Measurements from ENCODE around the gene MCF2L. TPM values are rescaled to one million over a fixed set of nuclear protein-coding genes. Genes with fewer than 3 reads are reported as not detected.

Gene MCF2L
- total RNA-seq, 1 experiment from 2014 or later: 5.9 TPM

- no peaks in the 10 kb centered on the region for H3K27me3 ChIP-seq (ENCODE audit: low read length)
- H4K20me1 ChIP-seq (ENCODE audit: low read length): no peaks in the 10 kb centered on the region
- peak overlapping the region; percentile 76 for H2AFZ ChIP-seq (ENCODE audit: low read length)
- intact Hi-C loops (cut with micrococcal nuclease): loop anchor here (5.0 kb wide), 1 partner anchor 44 kb away; no protein-coding TSS in a partner anchor
- H3K4me2 ChIP-seq (ENCODE audit: low read length): peak overlapping the region; percentile 88
- no peaks in the 10 kb centered on the region for H3K36me3 ChIP-seq (ENCODE audit: low read depth, low read length)
- H3K9me2 ChIP-seq (replicated peaks; ENCODE audit: low read length): no peaks in the 10 kb centered on the region
- TF ChIP-seq EZH2 (IDR thresholded peaks at IDR 0.05; ENCODE audit: low read length, unreplicated experiment) (no peak), EZH2phosphoT487 (IDR thresholded peaks at IDR 0.05; ENCODE audit: borderline replicate concordance, low read length) (no peak), CTCF (conservative IDR thresholded peaks at IDR 0.05; ENCODE audit: low read depth, low read length) (peak; percentile 80)
- CTCF ChIA-PET: interaction anchor here (0.6 to 2.0 kb wide), 3 partner anchors 11 to 577 kb away, joined by 4 to 6 read pairs (median 4); no protein-coding TSS in a partner anchor
- DNase-seq (peak; percentile 80), ATAC-seq (peak; percentile 95)
- H3K27ac ChIP-seq (ENCODE audit: low read length): peak overlapping the region; percentile 14; the same call in 1 of the 2 replicates
- peaks cover 5% of the 10 kb centered on the region for H3K4me1 ChIP-seq (ENCODE audit: insufficient read depth, low read length)
- no TSS peak for BruUV-seq (replicated peaks)
- peak overlapping the region; percentile 66 for H3K4me3 ChIP-seq (ENCODE audit: low read length)
- H3K79me2 ChIP-seq (ENCODE audit: low read length): no peaks in the 10 kb centered on the region
- no peaks in the 10 kb centered on the region for H3K9me3 ChIP-seq (ENCODE audit: low read length)
- no peaks in the 10 kb centered on the region for H3F3A ChIP-seq (ENCODE audit: low read length, unreplicated experiment)
- POLR2A ChIA-PET (ENCODE audit: unreplicated experiment): interaction anchor here (0.7 kb wide), 1 partner anchor 206 kb away, joined by 3 read pairs; no protein-coding TSS in a partner anchor
- 0 out of 2 replicates have a peak overlapping the region, but pooled peaks have one; percentile 8 for H3K9ac ChIP-seq (ENCODE audit: low read length)
These were observed 37.7 kb upstream of the MCF2L start for GRCh38 chr13:112931028-112931934.

- H3K9me2 ChIP-seq (replicated peaks; ENCODE audit: low read length): no peaks in the 10 kb centered on the region
- H3K4me1 ChIP-seq (ENCODE audit: insufficient read depth, low read length): peaks cover 5% of the 10 kb centered on the region
- H3K4me2 ChIP-seq (ENCODE audit: low read length): no peak overlapping the region
- ChIA-PET POLR2A (ENCODE audit: unreplicated experiment) (no interaction called here), CTCF (no interaction called here)
- intact Hi-C loops (cut with micrococcal nuclease): loop anchor here (5.0 kb wide), 1 partner anchor 46 kb away; no protein-coding TSS in a partner anchor
- H3K4me3 ChIP-seq (ENCODE audit: low read length): no peak overlapping the region
- no peaks in the 10 kb centered on the region for H3K79me2 ChIP-seq (ENCODE audit: low read length)
- no peaks in the 10 kb centered on the region for H3K9me3 ChIP-seq (ENCODE audit: low read length)
- DNase-seq: no peak
- no peak overlapping the region for H3K27ac ChIP-seq (ENCODE audit: low read length)
- H3K9ac ChIP-seq (ENCODE audit: low read length): no peak overlapping the region
- ATAC-seq: no peak
- no peaks in the 10 kb centered on the region for H3K27me3 ChIP-seq (ENCODE audit: low read length)
- no peaks in the 10 kb centered on the region for H3K36me3 ChIP-seq (ENCODE audit: low read depth, low read length)
- no peaks in the 10 kb centered on the region for H4K20me1 ChIP-seq (ENCODE audit: low read length)
- TF ChIP-seq EZH2 (IDR thresholded peaks at IDR 0.05; ENCODE audit: low read length, unreplicated experiment) (no peak), EZH2phosphoT487 (IDR thresholded peaks at IDR 0.05; ENCODE audit: borderline replicate concordance, low read length) (no peak)
- no peaks in the 10 kb centered on the region for H3F3A ChIP-seq (ENCODE audit: low read length, unreplicated experiment)
- no TSS peak for BruUV-seq (replicated peaks)
- H2AFZ ChIP-seq (ENCODE audit: low read length): no peak overlapping the region
These were observed 36.0 kb upstream of the MCF2L start for GRCh38 chr13:112932971-112933370.

- no peaks in the 10 kb centered on the region for H3K36me3 ChIP-seq (ENCODE audit: low read depth, low read length)
- POLR2A ChIA-PET (ENCODE audit: unreplicated experiment): no interaction called here
- H3F3A ChIP-seq (ENCODE audit: low read length, unreplicated experiment): no peaks in the 10 kb centered on the region
These were observed 35.4 kb upstream of the MCF2L start for GRCh38 chr13:112933649-112934048.

More at GRCh38 chr13:112933649-112934048, 35.4 kb upstream of the MCF2L start:
- DNase-seq (no peak), ATAC-seq (no peak)
- Histone ChIP-seq H4K20me1 (ENCODE audit: low read length) (no peaks in the 10 kb centered on the region), H3K9ac (ENCODE audit: low read length) (no peak overlapping the region), H2AFZ (ENCODE audit: low read length) (no peak overlapping the region), H3K27ac (ENCODE audit: low read length) (no peak overlapping the region), H3K4me1 (ENCODE audit: insufficient read depth, low read length) (peaks cover 5% of the 10 kb centered on the region), H3K79me2 (ENCODE audit: low read length) (no peaks in the 10 kb centered on the region), H3K4me3 (ENCODE audit: low read length) (no peak overlapping the region), H3K9me3 (ENCODE audit: low read length) (no peaks in the 10 kb centered on the region), H3K9me2 (replicated peaks; ENCODE audit: low read length) (no peaks in the 10 kb centered on the region), H3K27me3 (ENCODE audit: low read length) (no peaks in the 10 kb centered on the region), H3K4me2 (ENCODE audit: low read length) (no peak overlapping the region)
- intact Hi-C loops (cut with micrococcal nuclease): loop anchor here (5.0 kb wide), 1 partner anchor 46 kb away; no protein-coding TSS in a partner anchor
- CTCF ChIA-PET: no interaction called here
- no TSS peak for BruUV-seq (replicated peaks)
- TF ChIP-seq EZH2 (IDR thresholded peaks at IDR 0.05; ENCODE audit: low read length, unreplicated experiment) (no peak), EZH2phosphoT487 (IDR thresholded peaks at IDR 0.05; ENCODE audit: borderline replicate concordance, low read length) (no peak), CTCF (conservative IDR thresholded peaks at IDR 0.05; ENCODE audit: low read depth, low read length) (no peak)
